ENCODE data around the gene RNU7-1.

- TF ChIP-seq, protein P1, sequence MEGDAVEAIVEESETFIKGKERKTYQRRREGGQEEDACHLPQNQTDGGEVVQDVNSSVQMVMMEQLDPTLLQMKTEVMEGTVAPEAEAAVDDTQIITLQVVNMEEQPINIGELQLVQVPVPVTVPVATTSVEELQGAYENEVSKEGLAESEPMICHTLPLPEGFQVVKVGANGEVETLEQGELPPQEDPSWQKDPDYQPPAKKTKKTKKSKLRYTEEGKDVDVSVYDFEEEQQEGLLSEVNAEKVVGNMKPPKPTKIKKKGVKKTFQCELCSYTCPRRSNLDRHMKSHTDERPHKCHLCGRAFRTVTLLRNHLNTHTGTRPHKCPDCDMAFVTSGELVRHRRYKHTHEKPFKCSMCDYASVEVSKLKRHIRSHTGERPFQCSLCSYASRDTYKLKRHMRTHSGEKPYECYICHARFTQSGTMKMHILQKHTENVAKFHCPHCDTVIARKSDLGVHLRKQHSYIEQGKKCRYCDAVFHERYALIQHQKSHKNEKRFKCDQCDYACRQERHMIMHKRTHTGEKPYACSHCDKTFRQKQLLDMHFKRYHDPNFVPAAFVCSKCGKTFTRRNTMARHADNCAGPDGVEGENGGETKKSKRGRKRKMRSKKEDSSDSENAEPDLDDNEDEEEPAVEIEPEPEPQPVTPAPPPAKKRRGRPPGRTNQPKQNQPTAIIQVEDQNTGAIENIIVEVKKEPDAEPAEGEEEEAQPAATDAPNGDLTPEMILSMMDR (IDR thresholded peaks at IDR 0.05): no peak
- no peak for TF ChIP-seq POLR2A (IDR thresholded peaks at IDR 0.05)
Measured at GRCh38 chr12:6939191-6939540, 4.5 kb upstream of the RNU7-1 start.

Data from Peyer's patch (tissue), 4 donors.